ENCODE data around the gene C1orf167. TPM values are rescaled to one million over a fixed set of nuclear protein-coding genes. Genes with fewer than 3 reads are reported as not detected.

Gene C1orf167
- total and polyA plus RNA-seq, 4 donors, result 0.37 TPM; not detected in 3

DNA sequence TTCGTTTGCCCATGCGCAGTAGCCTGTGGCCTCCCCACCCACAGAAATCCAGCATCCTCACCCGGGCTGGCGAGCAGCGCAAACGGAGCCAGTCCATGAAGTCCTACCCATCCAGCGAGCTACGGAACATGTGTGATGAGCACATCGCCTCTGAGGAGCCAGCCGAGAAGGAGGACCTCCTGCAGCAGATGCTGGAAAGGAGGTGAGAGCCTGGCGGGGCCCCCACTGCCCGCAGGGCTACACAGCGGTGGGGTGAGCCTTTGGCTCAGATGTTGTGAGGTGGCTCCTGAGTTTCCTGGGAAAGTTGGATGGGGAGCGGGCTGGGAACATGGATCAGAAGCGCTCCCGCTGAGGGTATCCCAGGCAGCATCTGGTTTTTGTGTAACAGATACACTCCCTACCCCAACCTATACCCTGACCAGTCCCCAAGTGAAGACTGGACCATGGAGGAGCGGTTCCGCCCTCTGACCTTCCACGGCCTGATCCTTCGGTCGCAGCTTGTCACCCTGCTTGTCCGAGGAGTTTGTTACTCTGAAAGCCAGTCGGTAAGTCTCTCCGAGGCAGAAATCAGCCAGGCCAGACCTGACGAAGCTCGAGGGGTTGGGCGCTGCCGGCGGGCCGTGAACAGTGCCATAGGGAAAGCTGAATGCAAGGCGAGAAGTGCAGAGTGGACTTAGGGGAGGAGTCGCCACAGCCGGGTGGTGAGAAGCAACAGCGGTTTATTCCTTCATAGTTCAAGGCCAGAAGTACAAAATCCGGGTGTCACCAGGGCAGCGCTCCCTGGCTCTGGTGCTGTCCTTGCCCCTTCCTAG is 75.2 kb downstream of the C1orf167 start:
- H3K9me3 ChIP-seq (ENCODE audit: control insufficient read depth in 4 of 4, low read length in 3 of 4), result no peaks in the 10 kb centered on the region
- WGBS, result 87% methylated on average over 36 of the region's 36 CpGs

DNA sequence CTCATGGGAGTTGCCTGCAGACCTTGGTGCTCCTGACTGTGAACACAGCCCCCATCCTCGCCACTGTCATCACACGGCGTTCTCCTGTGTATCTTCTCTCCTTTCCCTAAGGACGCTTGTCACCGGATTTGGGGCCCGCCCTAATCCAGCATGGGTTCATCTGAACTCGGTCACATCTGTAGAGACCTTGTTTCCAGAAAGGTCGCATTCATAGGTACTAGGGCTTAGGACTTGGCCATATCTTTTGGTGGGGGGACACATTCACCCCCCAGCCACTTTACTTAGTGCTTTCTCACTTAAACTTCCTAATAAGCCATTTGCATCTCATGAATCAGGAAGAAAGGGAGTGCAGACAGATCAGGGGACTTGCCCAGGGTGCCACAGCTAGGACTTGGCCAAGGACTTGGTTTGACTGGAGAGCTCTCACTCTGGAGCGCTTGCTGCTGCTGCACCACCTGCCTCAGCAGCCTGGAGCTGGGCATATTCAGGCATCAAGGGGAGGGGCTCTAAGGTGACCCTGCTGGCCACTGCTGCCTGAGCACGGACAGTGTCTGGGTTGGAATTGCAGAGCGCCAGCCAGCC is 75.9 kb downstream of the C1orf167 start:
- 84% methylated on average over 11 of the region's 11 CpGs for WGBS
- no peaks in the 10 kb centered on the region for H3K27me3 ChIP-seq (ENCODE audit: control insufficient read depth in 4 of 4, insufficient read depth in 4 of 4, low read length in 3 of 4)
- no peak overlapping the region for H3K4me3 ChIP-seq (ENCODE audit: low read depth in 1 of 3, low read length in 3 of 3)
- H3K9me3 ChIP-seq (ENCODE audit: control insufficient read depth in 4 of 4, low read length in 3 of 4), result no peaks in the 10 kb centered on the region
- no peak overlapping the region for H3K27ac ChIP-seq (ENCODE audit: low read depth in 1 of 2, low read length in 2 of 2)
- H3K36me3 ChIP-seq (ENCODE audit: control insufficient read depth in 4 of 4, insufficient read depth in 3 of 4, low read depth in 1 of 4, low read length in 3 of 4), result peaks cover 5 to 54% (median 37%) of the 10 kb centered on the region in 4 donors
- peaks cover 15 to 36% (median 31%) of the 10 kb centered on the region in 4 donors for H3K4me1 ChIP-seq (ENCODE audit: control insufficient read depth in 4 of 4, insufficient read depth in 4 of 4, low read length in 3 of 4)
- DNase-seq (ENCODE audit: low spot score), result no peak
- H3K9ac ChIP-seq (ENCODE audit: low read depth in 1 of 2, low read length in 2 of 2), result no peak overlapping the region
- TF ChIP-seq SP1 (IDR thresholded peaks at IDR 0.05), result no peak
- TF ChIP-seq NR2F2 (IDR thresholded peaks at IDR 0.05), result no peak
- TF ChIP-seq FOXA1 (IDR thresholded peaks at IDR 0.05), result no peak
- TF ChIP-seq, protein P1, sequence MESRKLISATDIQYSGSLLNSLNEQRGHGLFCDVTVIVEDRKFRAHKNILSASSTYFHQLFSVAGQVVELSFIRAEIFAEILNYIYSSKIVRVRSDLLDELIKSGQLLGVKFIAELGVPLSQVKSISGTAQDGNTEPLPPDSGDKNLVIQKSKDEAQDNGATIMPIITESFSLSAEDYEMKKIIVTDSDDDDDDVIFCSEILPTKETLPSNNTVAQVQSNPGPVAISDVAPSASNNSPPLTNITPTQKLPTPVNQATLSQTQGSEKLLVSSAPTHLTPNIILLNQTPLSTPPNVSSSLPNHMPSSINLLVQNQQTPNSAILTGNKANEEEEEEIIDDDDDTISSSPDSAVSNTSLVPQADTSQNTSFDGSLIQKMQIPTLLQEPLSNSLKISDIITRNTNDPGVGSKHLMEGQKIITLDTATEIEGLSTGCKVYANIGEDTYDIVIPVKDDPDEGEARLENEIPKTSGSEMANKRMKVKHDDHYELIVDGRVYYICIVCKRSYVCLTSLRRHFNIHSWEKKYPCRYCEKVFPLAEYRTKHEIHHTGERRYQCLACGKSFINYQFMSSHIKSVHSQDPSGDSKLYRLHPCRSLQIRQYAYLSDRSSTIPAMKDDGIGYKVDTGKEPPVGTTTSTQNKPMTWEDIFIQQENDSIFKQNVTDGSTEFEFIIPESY (IDR thresholded peaks at IDR 0.05), result no peak
- no peak for TF ChIP-seq EGR1 (IDR thresholded peaks at IDR 0.05; ENCODE audit: low read depth in 2 of 2)
- no peak for TF ChIP-seq HNF4A (conservative IDR thresholded peaks at IDR 0.05)
- TF ChIP-seq, protein P2, sequence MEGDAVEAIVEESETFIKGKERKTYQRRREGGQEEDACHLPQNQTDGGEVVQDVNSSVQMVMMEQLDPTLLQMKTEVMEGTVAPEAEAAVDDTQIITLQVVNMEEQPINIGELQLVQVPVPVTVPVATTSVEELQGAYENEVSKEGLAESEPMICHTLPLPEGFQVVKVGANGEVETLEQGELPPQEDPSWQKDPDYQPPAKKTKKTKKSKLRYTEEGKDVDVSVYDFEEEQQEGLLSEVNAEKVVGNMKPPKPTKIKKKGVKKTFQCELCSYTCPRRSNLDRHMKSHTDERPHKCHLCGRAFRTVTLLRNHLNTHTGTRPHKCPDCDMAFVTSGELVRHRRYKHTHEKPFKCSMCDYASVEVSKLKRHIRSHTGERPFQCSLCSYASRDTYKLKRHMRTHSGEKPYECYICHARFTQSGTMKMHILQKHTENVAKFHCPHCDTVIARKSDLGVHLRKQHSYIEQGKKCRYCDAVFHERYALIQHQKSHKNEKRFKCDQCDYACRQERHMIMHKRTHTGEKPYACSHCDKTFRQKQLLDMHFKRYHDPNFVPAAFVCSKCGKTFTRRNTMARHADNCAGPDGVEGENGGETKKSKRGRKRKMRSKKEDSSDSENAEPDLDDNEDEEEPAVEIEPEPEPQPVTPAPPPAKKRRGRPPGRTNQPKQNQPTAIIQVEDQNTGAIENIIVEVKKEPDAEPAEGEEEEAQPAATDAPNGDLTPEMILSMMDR (IDR thresholded peaks at IDR 0.05; ENCODE audit: low read depth, low read length, missing input control), result no peak
- TF ChIP-seq HNF4G (IDR thresholded peaks at IDR 0.05), result no peak
- no peak for TF ChIP-seq FOXA2 (IDR thresholded peaks at IDR 0.05)
- TF ChIP-seq YY1 (IDR thresholded peaks at IDR 0.05), result no peak
- TF ChIP-seq, protein P3, sequence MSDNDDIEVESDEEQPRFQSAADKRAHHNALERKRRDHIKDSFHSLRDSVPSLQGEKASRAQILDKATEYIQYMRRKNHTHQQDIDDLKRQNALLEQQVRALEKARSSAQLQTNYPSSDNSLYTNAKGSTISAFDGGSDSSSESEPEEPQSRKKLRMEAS (IDR thresholded peaks at IDR 0.05), result no peak
- TF ChIP-seq, protein P4, sequence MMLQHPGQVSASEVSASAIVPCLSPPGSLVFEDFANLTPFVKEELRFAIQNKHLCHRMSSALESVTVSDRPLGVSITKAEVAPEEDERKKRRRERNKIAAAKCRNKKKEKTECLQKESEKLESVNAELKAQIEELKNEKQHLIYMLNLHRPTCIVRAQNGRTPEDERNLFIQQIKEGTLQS (IDR thresholded peaks at IDR 0.05), result no peak
- no peak for TF ChIP-seq JUND (IDR thresholded peaks at IDR 0.05)

More for the DNA sequence above, 75.2 kb downstream of the C1orf167 start:
- no peak for DNase-seq (ENCODE audit: low spot score)
- Histone ChIP-seq H3K9ac (ENCODE audit: low read depth in 1 of 2, low read length in 2 of 2) (no peak overlapping the region), H3K4me1 (ENCODE audit: control insufficient read depth in 4 of 4, insufficient read depth in 4 of 4, low read length in 3 of 4) (peaks cover 11 to 30% (median 25%) of the 10 kb centered on the region in 4 donors), H3K27ac (ENCODE audit: low read depth in 1 of 2, low read length in 2 of 2) (no peak overlapping the region), H3K27me3 (ENCODE audit: control insufficient read depth in 4 of 4, insufficient read depth in 4 of 4, low read length in 3 of 4) (no peaks in the 10 kb centered on the region), H3K36me3 (ENCODE audit: control insufficient read depth in 4 of 4, insufficient read depth in 3 of 4, low read depth in 1 of 4, low read length in 3 of 4) (peaks cover 5 to 61% (median 39%) of the 10 kb centered on the region in 4 donors), H3K4me3 (ENCODE audit: low read depth in 1 of 3, low read length in 3 of 3) (no peak overlapping the region)
- no peak for TF ChIP-seq GABPA (IDR thresholded peaks at IDR 0.05 in 1 of 2, conservative IDR thresholded peaks at IDR 0.05 in 1 of 2)
- TF ChIP-seq FOXA2 (IDR thresholded peaks at IDR 0.05), result no peak
- TF ChIP-seq TAF1 (conservative IDR thresholded peaks at IDR 0.05), result no peak
- no peak for TF ChIP-seq YY1 (IDR thresholded peaks at IDR 0.05)
- TF ChIP-seq JUND (IDR thresholded peaks at IDR 0.05), result no peak
- TF ChIP-seq FOXA1 (IDR thresholded peaks at IDR 0.05), result no peak
- TF ChIP-seq HNF4G (IDR thresholded peaks at IDR 0.05), result no peak
- TF ChIP-seq RXRA (IDR thresholded peaks at IDR 0.05), result no peak
- TF ChIP-seq RAD21 (IDR thresholded peaks at IDR 0.05), result no peak
- TF ChIP-seq, protein P4 (IDR thresholded peaks at IDR 0.05), result no peak
